ENCODE data around the gene RASA3.

Gene RASA3

GRCh38 chr13:114123448-114123847 is 9.0 kb downstream of the RASA3 start:
- no peak for DNase-seq (ENCODE audit: low read depth)
- H3K4me3 ChIP-seq (replicated peaks; ENCODE audit: low read depth, low read length): no peak overlapping the region
- TF ChIP-seq, protein P1, sequence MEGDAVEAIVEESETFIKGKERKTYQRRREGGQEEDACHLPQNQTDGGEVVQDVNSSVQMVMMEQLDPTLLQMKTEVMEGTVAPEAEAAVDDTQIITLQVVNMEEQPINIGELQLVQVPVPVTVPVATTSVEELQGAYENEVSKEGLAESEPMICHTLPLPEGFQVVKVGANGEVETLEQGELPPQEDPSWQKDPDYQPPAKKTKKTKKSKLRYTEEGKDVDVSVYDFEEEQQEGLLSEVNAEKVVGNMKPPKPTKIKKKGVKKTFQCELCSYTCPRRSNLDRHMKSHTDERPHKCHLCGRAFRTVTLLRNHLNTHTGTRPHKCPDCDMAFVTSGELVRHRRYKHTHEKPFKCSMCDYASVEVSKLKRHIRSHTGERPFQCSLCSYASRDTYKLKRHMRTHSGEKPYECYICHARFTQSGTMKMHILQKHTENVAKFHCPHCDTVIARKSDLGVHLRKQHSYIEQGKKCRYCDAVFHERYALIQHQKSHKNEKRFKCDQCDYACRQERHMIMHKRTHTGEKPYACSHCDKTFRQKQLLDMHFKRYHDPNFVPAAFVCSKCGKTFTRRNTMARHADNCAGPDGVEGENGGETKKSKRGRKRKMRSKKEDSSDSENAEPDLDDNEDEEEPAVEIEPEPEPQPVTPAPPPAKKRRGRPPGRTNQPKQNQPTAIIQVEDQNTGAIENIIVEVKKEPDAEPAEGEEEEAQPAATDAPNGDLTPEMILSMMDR (IDR thresholded peaks at IDR 0.05; ENCODE audit: low read length, missing control alignments): no peak

- TF ChIP-seq, protein P1 (IDR thresholded peaks at IDR 0.05; ENCODE audit: low read length, missing control alignments): no peak
- no peak overlapping the region for H3K4me3 ChIP-seq (replicated peaks; ENCODE audit: low read depth, low read length)
- no peak for DNase-seq (ENCODE audit: low read depth)
These were observed 9.7 kb downstream of the RASA3 start for GRCh38 chr13:114122591-114123211.

- H3K4me3 ChIP-seq (replicated peaks; ENCODE audit: low read depth, low read length): no peak overlapping the region
- TF ChIP-seq, protein P1 (IDR thresholded peaks at IDR 0.05; ENCODE audit: low read length, missing control alignments): no peak
- no peak for DNase-seq (ENCODE audit: low read depth)
These were observed 10.3 kb downstream of the RASA3 start for GRCh38 chr13:114122127-114122511.

GRCh38 chr13:114121496-114122126 is 10.8 kb downstream of the RASA3 start:
- no peak overlapping the region for H3K4me3 ChIP-seq (replicated peaks; ENCODE audit: low read depth, low read length)
- DNase-seq (ENCODE audit: low read depth): no peak
- TF ChIP-seq, protein P1 (IDR thresholded peaks at IDR 0.05; ENCODE audit: low read length, missing control alignments): no peak

- no peak for DNase-seq (ENCODE audit: low read depth)
- TF ChIP-seq, protein P1 (IDR thresholded peaks at IDR 0.05; ENCODE audit: low read length, missing control alignments): no peak
- no peak overlapping the region for H3K4me3 ChIP-seq (replicated peaks; ENCODE audit: low read depth, low read length)
These were observed 11.4 kb downstream of the RASA3 start for GRCh38 chr13:114121031-114121430.

GRCh38 chr13:114120591-114121011 is 11.8 kb downstream of the RASA3 start:
- DNase-seq (ENCODE audit: low read depth): no peak
- TF ChIP-seq, protein P1 (IDR thresholded peaks at IDR 0.05; ENCODE audit: low read length, missing control alignments): no peak
- no peak overlapping the region for H3K4me3 ChIP-seq (replicated peaks; ENCODE audit: low read depth, low read length)

DNA sequence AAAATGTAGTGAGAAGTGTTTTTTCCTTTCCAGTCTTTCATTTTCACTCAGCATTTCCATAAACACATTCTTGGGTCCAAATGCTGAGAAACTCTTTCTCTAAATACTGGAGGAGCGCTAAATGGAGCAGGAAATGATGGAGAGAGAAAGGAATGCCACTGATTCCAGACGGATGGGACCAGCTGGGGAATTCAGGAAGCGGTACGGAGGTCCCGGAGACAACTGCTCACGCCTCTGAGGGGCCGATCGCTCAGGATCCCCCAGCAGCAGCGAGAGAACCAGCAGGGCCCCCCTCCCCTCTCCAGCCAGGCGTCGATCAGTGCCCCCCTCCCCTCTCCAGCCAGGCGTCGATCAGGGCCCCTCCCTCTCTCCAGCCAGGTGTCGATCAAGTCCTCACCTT is 13.2 kb downstream of the RASA3 start:
- H3K4me3 ChIP-seq (replicated peaks; ENCODE audit: low read depth, low read length): peak overlapping the region; percentile 34
- DNase-seq (ENCODE audit: low read depth): peak; percentile 92
- TF ChIP-seq, protein P1 (IDR thresholded peaks at IDR 0.05; ENCODE audit: low read length, missing control alignments): no peak
